ENCODE data around the gene BACE1-AS.

DNA sequence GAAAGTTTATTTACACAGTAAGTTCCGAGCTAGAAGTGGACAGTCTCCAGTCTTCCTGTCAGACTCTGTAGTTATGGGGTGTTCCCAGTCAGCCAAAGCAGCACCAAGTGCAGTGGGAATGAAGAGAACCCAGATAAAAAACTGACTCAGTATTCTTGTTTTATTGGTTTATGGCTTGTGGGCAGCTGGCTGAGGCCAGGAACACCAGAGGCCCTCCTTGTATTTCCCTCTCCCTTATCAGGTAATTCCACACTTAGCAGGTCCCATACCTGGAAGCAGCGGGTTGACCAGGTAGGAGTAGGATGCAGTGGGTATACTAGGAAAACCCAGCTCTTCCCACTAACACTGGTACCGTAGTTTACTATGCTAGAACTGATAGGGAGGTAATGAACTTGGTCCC is 3.5 kb upstream of the BACE1-AS start:
- TF ChIP-seq FOSL2 (IDR thresholded peaks at IDR 0.05) (no peak), FOSL2 (CRISPR knock-in tag; IDR thresholded peaks at IDR 0.05) (no peak), TP53 (CRISPR knock-in tag; IDR thresholded peaks at IDR 0.05) (no peak), POLR2A (IDR thresholded peaks at IDR 0.05; ENCODE audit: low read length) (no peak), EP300 (IDR thresholded peaks at IDR 0.05) (no peak), MAZ (IDR thresholded peaks at IDR 0.05; ENCODE audit: borderline replicate concordance, low read depth, low read length) (no peak), RFX5 (IDR thresholded peaks at IDR 0.05) (no peak), ZC3H11A (IDR thresholded peaks at IDR 0.05) (no peak), HOXB13 (CRISPR knock-in tag; IDR thresholded peaks at IDR 0.05; ENCODE audit: low read depth) (no peak), BHLHE40 (IDR thresholded peaks at IDR 0.05; ENCODE audit: low read depth, low read length) (no peak)
- TF ChIP-seq, protein P1, sequence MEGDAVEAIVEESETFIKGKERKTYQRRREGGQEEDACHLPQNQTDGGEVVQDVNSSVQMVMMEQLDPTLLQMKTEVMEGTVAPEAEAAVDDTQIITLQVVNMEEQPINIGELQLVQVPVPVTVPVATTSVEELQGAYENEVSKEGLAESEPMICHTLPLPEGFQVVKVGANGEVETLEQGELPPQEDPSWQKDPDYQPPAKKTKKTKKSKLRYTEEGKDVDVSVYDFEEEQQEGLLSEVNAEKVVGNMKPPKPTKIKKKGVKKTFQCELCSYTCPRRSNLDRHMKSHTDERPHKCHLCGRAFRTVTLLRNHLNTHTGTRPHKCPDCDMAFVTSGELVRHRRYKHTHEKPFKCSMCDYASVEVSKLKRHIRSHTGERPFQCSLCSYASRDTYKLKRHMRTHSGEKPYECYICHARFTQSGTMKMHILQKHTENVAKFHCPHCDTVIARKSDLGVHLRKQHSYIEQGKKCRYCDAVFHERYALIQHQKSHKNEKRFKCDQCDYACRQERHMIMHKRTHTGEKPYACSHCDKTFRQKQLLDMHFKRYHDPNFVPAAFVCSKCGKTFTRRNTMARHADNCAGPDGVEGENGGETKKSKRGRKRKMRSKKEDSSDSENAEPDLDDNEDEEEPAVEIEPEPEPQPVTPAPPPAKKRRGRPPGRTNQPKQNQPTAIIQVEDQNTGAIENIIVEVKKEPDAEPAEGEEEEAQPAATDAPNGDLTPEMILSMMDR (IDR thresholded peaks at IDR 0.05) = no peak
- TF ChIP-seq, protein P2, sequence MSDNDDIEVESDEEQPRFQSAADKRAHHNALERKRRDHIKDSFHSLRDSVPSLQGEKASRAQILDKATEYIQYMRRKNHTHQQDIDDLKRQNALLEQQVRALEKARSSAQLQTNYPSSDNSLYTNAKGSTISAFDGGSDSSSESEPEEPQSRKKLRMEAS (IDR thresholded peaks at IDR 0.05) = no peak
- TF ChIP-seq, protein P3, sequence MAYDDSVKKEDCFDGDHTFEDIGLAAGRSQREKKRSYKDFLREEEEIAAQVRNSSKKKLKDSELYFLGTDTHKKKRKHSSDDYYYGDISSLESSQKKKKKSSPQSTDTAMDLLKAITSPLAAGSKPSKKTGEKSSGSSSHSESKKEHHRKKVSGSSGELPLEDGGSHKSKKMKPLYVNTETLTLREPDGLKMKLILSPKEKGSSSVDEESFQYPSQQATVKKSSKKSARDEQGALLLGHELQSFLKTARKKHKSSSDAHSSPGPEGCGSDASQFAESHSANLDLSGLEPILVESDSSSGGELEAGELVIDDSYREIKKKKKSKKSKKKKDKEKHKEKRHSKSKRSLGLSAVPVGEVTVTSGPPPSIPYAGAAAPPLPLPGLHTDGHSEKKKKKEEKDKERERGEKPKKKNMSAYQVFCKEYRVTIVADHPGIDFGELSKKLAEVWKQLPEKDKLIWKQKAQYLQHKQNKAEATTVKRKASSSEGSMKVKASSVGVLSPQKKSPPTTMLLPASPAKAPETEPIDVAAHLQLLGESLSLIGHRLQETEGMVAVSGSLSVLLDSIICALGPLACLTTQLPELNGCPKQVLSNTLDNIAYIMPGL (CRISPR knock-in tag; IDR thresholded peaks at IDR 0.05; ENCODE audit: borderline replicate concordance) = no peak

All from A549 (cell line).